Naive B cell (primary cell): ENCODE results near the gene CLDN20. TPM values are rescaled to one million over a fixed set of nuclear protein-coding genes. Genes with fewer than 3 reads are reported as not detected.

ENCODE experiments used
- polyA plus RNA-seq, 6 donors: library from polyadenylated mRNA; unstranded; fragments of 300-500 nt; fragmentation: Illumina TruSeq; gene quantifications; one replicate each; pipeline ENCODE4 v1.2.3, GENCODE V29; 2021; ENCODE audit warnings: low read depth in 6 of 6

CLDN20 gene
- polyA plus RNA-seq, 6 donors from 2014 or later, result 0.22 TPM; not detected in 5

Other genes starting within 250 kb of the CLDN20 start
- 10 to 100 TPM in 5 of 6 donors, 1 to 10 TPM in 1; 8.6 to 20.0 (median 14.9) TPM for gene TFB1M, start 50.5 kb downstream of the CLDN20 start, polyA plus RNA-seq
- not detected for gene NOX3, start 191.8 kb downstream of the CLDN20 start, polyA plus RNA-seq